GM19463 (cell line): ENCODE results near the gene NAV1.
"Not testable (repeated sequence)": the region's sequence is repeated elsewhere in the genome, so short reads cannot be mapped to it uniquely, and the experiment has no call there.

Experiments
- ATAC-seq: cut with Tn5 transposase; IDR thresholded peaks from one replicate; pipeline ENCODE4 v1.9.1; 2021; ENCODE audit warnings: mild to moderate bottlenecking, moderate library complexity; ENCODE audit not compliant: unreplicated experiment

The NAV1 gene

GRCh38 chr1:201538612-201539551 is at the start of gene NAV1:
TSS of gene NAV1 (plus strand) at chr1:201539127. CDS start at chr1:201622885, 83,758 bp downstream.
- ATAC-seq: peak; percentile 39

GRCh38 chr1:201489643-201490261 is 49.2 kb upstream of the NAV1 start:
- no peak for ATAC-seq

- no peak for ATAC-seq
These were observed 48.2 kb upstream of the NAV1 start for GRCh38 chr1:201490708-201491131.

- ATAC-seq: no peak
These were observed 46.9 kb upstream of the NAV1 start for GRCh38 chr1:201491896-201492511.

GRCh38 chr1:201493026-201493656 is 45.8 kb upstream of the NAV1 start:
- not testable (repeated sequence) for ATAC-seq

- no peak for ATAC-seq
These were observed 44.9 kb upstream of the NAV1 start for GRCh38 chr1:201493757-201494617.

GRCh38 chr1:201495551-201496295 is 43.2 kb upstream of the NAV1 start:
- ATAC-seq: no peak

GRCh38 chr1:201496296-201496690 is 42.6 kb upstream of the NAV1 start:
- no peak for ATAC-seq

GRCh38 chr1:201497935-201498509 is 40.9 kb upstream of the NAV1 start:
- no peak for ATAC-seq

- ATAC-seq: no peak
These were observed 40.3 kb upstream of the NAV1 start for GRCh38 chr1:201498621-201499020.

GRCh38 chr1:201499191-201499590 is 39.7 kb upstream of the NAV1 start:
- ATAC-seq: no peak

- ATAC-seq: no peak
These were observed 38.9 kb upstream of the NAV1 start for GRCh38 chr1:201499795-201500669.

- ATAC-seq: no peak
These were observed 38.2 kb upstream of the NAV1 start for GRCh38 chr1:201500670-201501120.

- ATAC-seq: no peak
These were observed 37.8 kb upstream of the NAV1 start for GRCh38 chr1:201501144-201501543.

GRCh38 chr1:201501812-201502510 is 37.0 kb upstream of the NAV1 start:
- no peak for ATAC-seq

GRCh38 chr1:201502511-201502857 is 36.4 kb upstream of the NAV1 start:
- no peak for ATAC-seq

GRCh38 chr1:201503397-201504176 is 35.3 kb upstream of the NAV1 start:
- ATAC-seq: no peak
